HAP-1 (cell line): ENCODE measurements around the gene TTC23L.

Experiments used
- DNase-seq, 2 experiments: peaks; one replicate each; pipeline ENCODE4 v3.0.0-alpha.2; 2016 to 2020; ENCODE audit warnings: low spot score in 2 of 2
- H3K27me3 ChIP-seq: fragments of 250-450 bp; sonication (Bioruptor Pico); 2 replicates; pipeline ENCODE4 v1.5.1; 2020; ENCODE audit warnings: low read depth, mild to moderate bottlenecking, moderate library complexity
- H3K36me3 ChIP-seq: fragments of 250-450 bp; sonication (Bioruptor Pico); replicated peaks from 2 replicates; pipeline ENCODE4 v1.5.1; 2020; ENCODE audit warnings: mild to moderate bottlenecking
- H3K4me1 ChIP-seq: fragments of 250-450 bp; sonication (Bioruptor Pico); 2 replicates; pipeline ENCODE4 v1.5.1; 2020; ENCODE audit warnings: mild to moderate bottlenecking
- H3K4me3 ChIP-seq: fragments of 250-450 bp; sonication (Bioruptor Pico); 2 replicates; pipeline ENCODE4 v1.5.1; 2020; ENCODE audit warnings: mild to moderate bottlenecking, moderate library complexity
- H3K9me3 ChIP-seq: fragments of 250-450 bp; sonication (Bioruptor Pico); 2 replicates; pipeline ENCODE4 v1.5.1; 2020; ENCODE audit warnings: mild to moderate bottlenecking, moderate library complexity
- in situ Hi-C: fragments of 300-500 bp; cut with MboI; formaldehyde crosslinking; loops from 3 replicates; pipeline ENCODE4 v1.14.3; 2020; ENCODE audit warnings: low sequenced_read_pairs, inconsistent platforms, mixed read lengths

The TTC23L gene

GRCh38 chr5:34843497-34843896, 4.5 kb downstream of the TTC23L start:
- Histone ChIP-seq H3K36me3 (no peaks in the 10 kb centered on the region), H3K4me1 (peaks cover 5% of the 10 kb centered on the region; the same call in 1 of the 2 replicates), H3K27me3 (0 out of 2 replicates have a peak, but pooled peaks cover 2% of the 10 kb centered on the region), H3K4me3 (no peak overlapping the region), H3K9me3 (no peaks in the 10 kb centered on the region)
- DNase-seq: no peak
- in situ Hi-C loops: no loop called here

DNA sequence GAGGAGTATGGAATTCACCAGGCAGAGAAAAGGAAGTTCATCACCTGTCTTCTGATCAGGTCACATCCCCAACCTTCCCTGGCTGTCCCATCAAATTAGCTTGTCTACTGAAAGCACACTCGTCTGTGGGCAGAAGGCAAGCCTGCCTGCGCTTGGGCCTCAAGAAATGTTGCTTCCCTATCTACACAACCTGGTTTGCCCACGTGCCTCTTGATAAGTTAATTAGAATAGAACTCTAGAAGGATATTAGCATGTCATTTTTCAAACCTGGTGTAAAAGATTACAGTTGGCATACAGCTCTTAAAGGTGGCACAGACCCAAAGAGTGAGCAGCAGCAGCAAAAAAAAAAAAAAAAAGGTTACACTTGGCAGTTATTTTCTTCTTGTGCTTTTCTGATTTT, 5.1 kb downstream of the TTC23L start:
- no peaks in the 10 kb centered on the region for H3K36me3 ChIP-seq
- 0 out of 2 replicates have a peak, but pooled peaks cover 2% of the 10 kb centered on the region for H3K27me3 ChIP-seq
- H3K4me3 ChIP-seq: no peak overlapping the region
- DNase-seq: no peak
- no peaks in the 10 kb centered on the region for H3K9me3 ChIP-seq
- peaks cover 5% of the 10 kb centered on the region; the same call in 1 of the 2 replicates for H3K4me1 ChIP-seq
- in situ Hi-C loops: no loop called here

- Histone ChIP-seq H3K4me3 (no peak overlapping the region), H3K9me3 (no peaks in the 10 kb centered on the region), H3K4me1 (no peaks in the 10 kb centered on the region), H3K27me3 (0 out of 2 replicates have a peak, but pooled peaks cover 2% of the 10 kb centered on the region), H3K36me3 (no peaks in the 10 kb centered on the region)
- no peak for DNase-seq
- in situ Hi-C loops: no loop called here
Measured at GRCh38 chr5:34844999-34845398, 6.0 kb downstream of the TTC23L start.

DNA sequence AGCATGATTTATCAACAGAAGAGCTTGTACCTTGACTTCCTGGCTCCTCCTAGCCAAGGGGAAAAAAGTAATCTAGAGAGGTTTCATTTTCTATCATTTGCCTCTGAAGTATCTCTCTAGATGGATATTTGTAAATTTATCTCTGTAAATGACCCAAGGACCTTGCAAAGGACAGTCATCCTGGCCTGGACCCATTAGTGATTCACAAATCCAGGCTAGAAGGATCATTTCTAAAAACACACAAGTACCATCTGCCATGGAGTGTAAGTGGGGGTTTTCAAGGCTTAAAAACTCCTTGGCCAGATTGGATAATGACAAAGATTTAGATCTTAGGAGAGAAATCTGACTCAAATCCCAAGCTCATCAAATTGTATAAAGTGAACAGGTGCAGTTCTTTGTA, 8.1 kb downstream of the TTC23L start:
- Histone ChIP-seq H3K36me3 (no peaks in the 10 kb centered on the region), H3K4me3 (no peak overlapping the region), H3K9me3 (no peaks in the 10 kb centered on the region), H3K27me3 (0 out of 2 replicates have a peak, but pooled peaks cover 2% of the 10 kb centered on the region), H3K4me1 (no peaks in the 10 kb centered on the region)
- DNase-seq: no peak
- in situ Hi-C loops: no loop called here

GRCh38 chr5:34847552-34847951, 8.6 kb downstream of the TTC23L start:
- H3K4me3 ChIP-seq: no peak overlapping the region
- no peak for DNase-seq
- no peaks in the 10 kb centered on the region for H3K4me1 ChIP-seq
- H3K9me3 ChIP-seq: no peaks in the 10 kb centered on the region
- H3K27me3 ChIP-seq: 0 out of 2 replicates have a peak, but pooled peaks cover 2% of the 10 kb centered on the region
- in situ Hi-C loops: no loop called here
- H3K36me3 ChIP-seq: no peaks in the 10 kb centered on the region

- Histone ChIP-seq H3K4me3 (no peak overlapping the region), H3K9me3 (no peaks in the 10 kb centered on the region), H3K27me3 (0 out of 2 replicates have a peak, but pooled peaks cover 2% of the 10 kb centered on the region), H3K4me1 (no peaks in the 10 kb centered on the region), H3K36me3 (no peaks in the 10 kb centered on the region)
- in situ Hi-C loops: no loop called here
- DNase-seq: no peak
Measured at GRCh38 chr5:34848230-34848629, 9.3 kb downstream of the TTC23L start.

GRCh38 chr5:34849253-34849652, 10.3 kb downstream of the TTC23L start:
- H3K27me3 ChIP-seq: 0 out of 2 replicates have a peak, but pooled peaks cover 2% of the 10 kb centered on the region
- no peak for DNase-seq

GRCh38 chr5:34854459-34855174, 15.7 kb downstream of the TTC23L start:
- Histone ChIP-seq H3K4me3 (no peak overlapping the region), H3K36me3 (no peaks in the 10 kb centered on the region), H3K9me3 (no peaks in the 10 kb centered on the region), H3K4me1 (no peaks in the 10 kb centered on the region), H3K27me3 (no peaks in the 10 kb centered on the region)
- peak; percentile 26 to 28 for DNase-seq
- in situ Hi-C loops: no loop called here

More at GRCh38 chr5:34849253-34849652, 10.3 kb downstream of the TTC23L start:
- H3K4me1 ChIP-seq: no peaks in the 10 kb centered on the region
- H3K36me3 ChIP-seq: no peaks in the 10 kb centered on the region
- no peak overlapping the region for H3K4me3 ChIP-seq
- H3K9me3 ChIP-seq: no peaks in the 10 kb centered on the region
- in situ Hi-C loops: no loop called here

GRCh38 chr5:34857161-34857560, 18.2 kb downstream of the TTC23L start:
- Histone ChIP-seq H3K9me3 (no peaks in the 10 kb centered on the region), H3K4me1 (no peaks in the 10 kb centered on the region), H3K36me3 (no peaks in the 10 kb centered on the region), H3K27me3 (no peaks in the 10 kb centered on the region), H3K4me3 (no peak overlapping the region)
- DNase-seq: no peak
- in situ Hi-C loops: no loop called here

DNA sequence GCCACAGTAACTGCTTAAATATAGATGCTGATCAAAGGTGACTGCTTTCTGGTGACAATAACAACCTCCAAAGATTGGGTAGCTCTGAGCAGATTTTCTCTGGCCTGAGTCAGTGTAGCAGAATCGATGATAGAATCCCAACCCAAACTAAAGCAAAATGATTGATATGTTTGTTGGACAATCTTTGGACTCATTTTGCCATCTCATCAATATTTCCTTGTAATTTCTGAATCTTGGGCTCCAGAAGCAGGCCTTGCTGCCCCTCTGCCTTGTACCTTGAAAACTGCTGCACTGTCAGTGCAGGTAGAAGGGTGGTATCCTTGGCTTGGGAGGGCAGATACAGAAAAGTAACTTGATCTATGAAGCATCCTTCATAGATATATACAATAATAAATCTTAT, 18.9 kb downstream of the TTC23L start:
- DNase-seq: no peak
- Histone ChIP-seq H3K27me3 (no peaks in the 10 kb centered on the region), H3K36me3 (no peaks in the 10 kb centered on the region), H3K9me3 (no peaks in the 10 kb centered on the region), H3K4me3 (no peak overlapping the region), H3K4me1 (no peaks in the 10 kb centered on the region)
- in situ Hi-C loops: no loop called here

GRCh38 chr5:34858790-34859189, 19.8 kb downstream of the TTC23L start:
- in situ Hi-C loops: no loop called here
- H3K36me3 ChIP-seq: no peaks in the 10 kb centered on the region
- H3K4me1 ChIP-seq: peaks cover 4% of the 10 kb centered on the region
- no peaks in the 10 kb centered on the region for H3K27me3 ChIP-seq
- no peak overlapping the region for H3K4me3 ChIP-seq
- no peak for DNase-seq
- no peaks in the 10 kb centered on the region for H3K9me3 ChIP-seq

DNA sequence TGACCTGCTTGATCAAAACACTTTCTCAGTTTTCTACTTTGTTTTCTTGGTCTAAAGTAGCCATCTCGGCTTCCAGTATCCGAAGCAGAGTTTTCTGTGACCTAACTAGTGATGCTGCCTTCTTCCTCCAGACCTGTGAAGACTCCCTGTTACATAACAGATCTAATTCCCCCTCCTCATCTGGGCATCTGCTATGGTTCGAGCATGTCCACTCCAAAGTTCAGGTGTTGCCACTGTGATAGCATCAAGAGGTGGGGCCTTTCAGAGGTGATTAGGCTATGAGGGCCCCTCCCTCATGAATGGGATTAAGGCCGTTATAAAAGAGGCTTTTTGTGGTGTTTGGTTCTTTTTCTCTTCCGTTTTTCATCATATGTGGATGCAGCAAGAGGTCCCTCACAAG, 20.3 kb downstream of the TTC23L start:
- H3K4me3 ChIP-seq: no peak overlapping the region
- no peaks in the 10 kb centered on the region for H3K27me3 ChIP-seq
- in situ Hi-C loops: no loop called here
- H3K36me3 ChIP-seq: no peaks in the 10 kb centered on the region
- no peak for DNase-seq
- no peaks in the 10 kb centered on the region for H3K9me3 ChIP-seq
- H3K4me1 ChIP-seq: peaks cover 7% of the 10 kb centered on the region

DNA sequence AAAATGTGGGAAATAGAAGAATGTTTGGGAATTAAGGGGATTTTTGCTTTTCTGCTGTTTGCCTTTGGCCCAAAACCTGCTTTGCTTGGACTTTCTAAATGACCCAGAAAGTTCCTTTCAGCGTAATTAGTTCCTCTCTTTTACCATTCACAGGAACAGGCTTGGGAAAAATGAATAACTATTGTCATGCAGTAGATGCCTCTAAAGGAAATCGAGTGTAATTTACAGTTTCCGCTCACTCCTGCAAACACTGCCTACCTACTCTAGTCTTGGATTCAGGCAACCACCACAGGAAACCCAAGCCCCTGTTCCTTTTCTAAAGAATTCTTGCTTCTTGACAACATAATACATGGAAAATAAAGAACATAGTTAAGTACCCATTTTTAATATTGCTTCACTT, 25.0 kb downstream of the TTC23L start:
- in situ Hi-C loops: no loop called here
- Histone ChIP-seq H3K9me3 (no peaks in the 10 kb centered on the region), H3K4me1 (peaks cover 7% of the 10 kb centered on the region), H3K27me3 (no peaks in the 10 kb centered on the region), H3K36me3 (no peaks in the 10 kb centered on the region), H3K4me3 (no peak overlapping the region)
- peak in 1 of 2 experiments; percentile 47 for DNase-seq

DNA sequence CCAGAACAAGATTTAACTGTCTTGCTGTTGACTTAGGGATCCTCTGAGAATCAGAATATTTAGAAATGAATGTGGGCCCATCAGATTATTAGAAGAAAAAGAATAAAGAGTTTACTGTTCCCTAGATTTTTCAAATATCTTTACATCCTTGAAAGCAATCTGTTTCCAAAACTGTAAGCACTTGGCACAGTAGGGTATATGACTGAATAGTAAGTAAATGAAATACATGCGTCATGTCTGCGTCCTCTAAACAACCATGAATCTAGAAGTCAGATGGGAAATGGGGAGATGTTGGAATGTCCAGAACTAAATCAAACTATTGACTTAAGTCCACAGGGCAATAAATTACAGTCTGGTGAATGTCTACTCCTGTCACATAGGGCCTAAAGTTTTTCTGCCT, 26.1 kb downstream of the TTC23L start:
- peaks cover 7% of the 10 kb centered on the region for H3K4me1 ChIP-seq
- no peak overlapping the region for H3K4me3 ChIP-seq
- no peak for DNase-seq
- H3K27me3 ChIP-seq: no peaks in the 10 kb centered on the region
- in situ Hi-C loops: no loop called here
- no peaks in the 10 kb centered on the region for H3K9me3 ChIP-seq
- H3K36me3 ChIP-seq: no peaks in the 10 kb centered on the region
